Left ventricle myocardium inferior (tissue), 1 donor: ENCODE data around the gene SV2C. TPM values are rescaled to one million over a fixed set of nuclear protein-coding genes. Genes with fewer than 3 reads are reported as not detected.
"Not testable (repeated sequence)": the region's sequence is repeated elsewhere in the genome, so short reads cannot be mapped to it uniquely, and the experiment has no call there.

Source experiments
- DNase-seq: peaks from one replicate; pipeline ENCODE4 v3.0.0-alpha.2; 2020
- H3K27ac ChIP-seq: fragments of 200-600 bp; replicated peaks from 2 replicates; pipeline ENCODE4 v1.8.0; 2021
- H3K27me3 ChIP-seq: fragments of 200-600 bp; 2 replicates; pipeline ENCODE4 v1.8.0; 2021; ENCODE audit warnings: low read depth
- H3K36me3 ChIP-seq: fragments of 200-600 bp; 2 replicates; pipeline ENCODE4 v1.8.0; 2021
- H3K4me1 ChIP-seq: fragments of 200-600 bp; 2 replicates; pipeline ENCODE4 v1.8.0; 2021
- H3K4me3 ChIP-seq: fragments of 200-600 bp; 2 replicates; pipeline ENCODE4 v1.8.0; 2021; ENCODE audit warnings: mild to moderate bottlenecking, moderate library complexity
- H3K9me3 ChIP-seq: fragments of 200-600 bp; replicated peaks from 2 replicates; pipeline ENCODE4 v1.8.0; 2021
- intact Hi-C: fragments of 100-400 bp; cut with micrococcal nuclease; formaldehyde crosslinking; loops from one replicate; pipeline ENCODE4 v1.11.0; 2022
- total RNA-seq: library from RNA; stranded (reverse); fragmentation: NEBNext Ultra II Directional; extraction: Animal tissue kit (Norgen Biotek cat#: 25700); gene quantifications from one replicate; pipeline ENCODE4 v1.2.1, GENCODE V29; 2021
- TF ChIP-seq, protein P1 (sequence below): fragments of 200-600 bp; IDR thresholded peaks from 2 replicates; pipeline ENCODE4 v1.8.0; 2021; ENCODE audit warnings: antibody characterized with exemption, mild to moderate bottlenecking, borderline replicate concordance
- donor health status: DM: no; HTN: yes; CAD: no; lungs with severe emphysema.

SV2C gene
- total RNA-seq, 1 donor from 2014 or later = 0.44 TPM

GRCh38 chr5:76332102-76332501 is 248.9 kb downstream of the SV2C start:
- H3K4me1 ChIP-seq = peaks cover 1% of the 10 kb centered on the region
- H3K9me3 ChIP-seq = no peaks in the 10 kb centered on the region
- no peak for DNase-seq
- intact Hi-C loops = no loop called here
- H3K27me3 ChIP-seq = no peaks in the 10 kb centered on the region
- no peak overlapping the region for H3K4me3 ChIP-seq
- TF ChIP-seq, protein P1, sequence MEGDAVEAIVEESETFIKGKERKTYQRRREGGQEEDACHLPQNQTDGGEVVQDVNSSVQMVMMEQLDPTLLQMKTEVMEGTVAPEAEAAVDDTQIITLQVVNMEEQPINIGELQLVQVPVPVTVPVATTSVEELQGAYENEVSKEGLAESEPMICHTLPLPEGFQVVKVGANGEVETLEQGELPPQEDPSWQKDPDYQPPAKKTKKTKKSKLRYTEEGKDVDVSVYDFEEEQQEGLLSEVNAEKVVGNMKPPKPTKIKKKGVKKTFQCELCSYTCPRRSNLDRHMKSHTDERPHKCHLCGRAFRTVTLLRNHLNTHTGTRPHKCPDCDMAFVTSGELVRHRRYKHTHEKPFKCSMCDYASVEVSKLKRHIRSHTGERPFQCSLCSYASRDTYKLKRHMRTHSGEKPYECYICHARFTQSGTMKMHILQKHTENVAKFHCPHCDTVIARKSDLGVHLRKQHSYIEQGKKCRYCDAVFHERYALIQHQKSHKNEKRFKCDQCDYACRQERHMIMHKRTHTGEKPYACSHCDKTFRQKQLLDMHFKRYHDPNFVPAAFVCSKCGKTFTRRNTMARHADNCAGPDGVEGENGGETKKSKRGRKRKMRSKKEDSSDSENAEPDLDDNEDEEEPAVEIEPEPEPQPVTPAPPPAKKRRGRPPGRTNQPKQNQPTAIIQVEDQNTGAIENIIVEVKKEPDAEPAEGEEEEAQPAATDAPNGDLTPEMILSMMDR = no peak
- no peaks in the 10 kb centered on the region for H3K36me3 ChIP-seq
- H3K27ac ChIP-seq = no peak overlapping the region

DNA sequence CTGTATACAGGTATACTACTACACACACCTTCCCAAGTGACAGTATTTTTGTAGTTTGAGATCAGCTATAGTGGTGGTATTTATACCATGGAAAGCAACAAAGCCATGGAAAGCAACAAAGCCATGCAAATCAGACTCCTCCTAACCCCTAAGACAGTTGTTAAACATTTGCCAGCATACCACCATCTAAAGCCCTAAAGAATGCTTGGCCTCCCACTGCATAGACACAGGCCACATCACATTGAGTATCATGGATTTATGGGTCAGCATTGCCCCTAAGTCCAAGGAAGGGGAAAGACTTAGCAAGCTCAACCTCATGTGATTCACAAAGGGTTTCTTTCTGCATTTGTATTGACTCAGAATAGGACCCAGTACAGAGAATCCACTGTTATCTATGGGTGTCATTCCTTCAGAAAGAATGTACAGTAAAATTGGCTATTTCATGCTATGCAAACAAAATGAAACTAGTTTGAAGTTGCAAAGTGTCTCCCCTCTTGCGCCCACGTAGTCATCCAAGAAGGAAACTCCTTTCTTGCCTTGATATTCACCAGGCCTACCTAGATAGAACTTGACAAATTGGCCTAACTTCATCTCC is 249.5 kb downstream of the SV2C start:
- Histone ChIP-seq H3K4me3 (no peak overlapping the region), H3K4me1 (peaks cover 1% of the 10 kb centered on the region), H3K36me3 (no peaks in the 10 kb centered on the region), H3K27ac (no peak overlapping the region), H3K27me3 (no peaks in the 10 kb centered on the region), H3K9me3 (no peaks in the 10 kb centered on the region)
- TF ChIP-seq, protein P1 = no peak
- DNase-seq = no peak
- intact Hi-C loops = no loop called here

- H3K27me3 ChIP-seq = no peaks in the 10 kb centered on the region
- no peaks in the 10 kb centered on the region for H3K36me3 ChIP-seq
- DNase-seq = no peak
- no peak overlapping the region for H3K27ac ChIP-seq
- TF ChIP-seq, protein P1 = no peak
- intact Hi-C loops = no loop called here
- H3K4me3 ChIP-seq = no peak overlapping the region
- peaks cover 6% of the 10 kb centered on the region for H3K4me1 ChIP-seq
- no peaks in the 10 kb centered on the region for H3K9me3 ChIP-seq
Observed at GRCh38 chr5:76333571-76333970, 250.4 kb downstream of the SV2C start.

DNA sequence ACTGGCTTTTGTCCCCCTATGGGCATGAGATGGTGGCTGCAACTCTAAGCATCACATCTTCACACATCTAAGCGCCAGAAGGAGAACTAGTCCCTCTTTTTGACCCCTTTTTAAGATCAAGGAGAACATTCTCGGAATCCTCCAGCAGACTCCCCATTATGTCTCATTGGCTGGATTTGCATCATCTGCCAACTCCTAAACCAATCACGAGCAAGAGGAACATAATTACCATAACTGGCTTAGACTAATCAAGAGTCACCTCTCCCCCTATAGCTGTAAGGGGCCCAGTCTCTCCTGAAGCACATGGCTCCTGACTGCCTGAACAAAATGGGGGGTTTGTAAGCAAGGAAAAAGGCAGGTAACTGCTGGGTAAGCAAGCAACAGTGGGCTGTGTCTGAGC is 251.4 kb downstream of the SV2C start:
- DNase-seq = no peak
- Histone ChIP-seq H3K9me3 (no peaks in the 10 kb centered on the region), H3K4me3 (no peak overlapping the region), H3K27ac (no peak overlapping the region), H3K27me3 (no peaks in the 10 kb centered on the region), H3K4me1 (peaks cover 6% of the 10 kb centered on the region), H3K36me3 (no peaks in the 10 kb centered on the region)
- intact Hi-C loops = no loop called here
- TF ChIP-seq, protein P1 = no peak

- intact Hi-C loops, H3K4me1 ChIP-seq, H3K36me3 ChIP-seq, H3K9me3 ChIP-seq, DNase-seq, H3K4me3 ChIP-seq, H3K27me3 ChIP-seq, H3K27ac ChIP-seq: not testable (repeated sequence)
Observed at GRCh38 chr5:76335451-76335850, 252.3 kb downstream of the SV2C start.

DNA sequence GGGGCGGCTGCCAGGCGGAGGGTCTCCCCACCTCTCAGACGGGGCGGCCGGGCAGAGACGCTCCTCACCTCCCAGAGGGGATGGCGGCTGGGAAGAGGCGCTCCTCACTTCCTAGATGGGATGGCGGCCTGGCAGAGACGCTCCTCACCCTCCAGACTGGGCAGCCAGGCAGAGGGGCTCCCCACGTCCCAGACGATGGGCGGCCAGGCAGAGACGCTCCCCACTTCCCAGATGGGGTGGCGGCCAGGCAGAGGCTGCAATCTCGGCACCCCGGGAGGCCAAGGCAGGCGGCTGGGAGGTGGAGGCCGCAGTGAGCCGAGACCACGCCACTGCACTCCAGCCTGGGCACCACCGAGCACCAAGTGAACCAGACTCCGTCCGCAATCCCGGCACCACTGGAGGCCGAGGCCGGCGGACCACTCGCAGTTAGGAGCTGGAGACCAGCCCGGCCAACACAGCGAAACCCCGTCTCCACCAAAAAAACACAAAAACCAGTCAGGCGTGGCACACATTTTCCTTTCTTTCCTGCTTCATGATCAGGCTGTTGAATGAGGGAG is 253.1 kb downstream of the SV2C start:
- H3K9me3 ChIP-seq, DNase-seq, H3K27me3 ChIP-seq, H3K36me3 ChIP-seq, H3K4me1 ChIP-seq, H3K27ac ChIP-seq, H3K4me3 ChIP-seq, intact Hi-C loops: not testable (repeated sequence)
